ENCODE results near the gene RABGGTB.
"Not testable (repeated sequence)": the region's sequence is repeated elsewhere in the genome, so short reads cannot be mapped to it uniquely, and the experiment has no call there.

The RABGGTB gene

DNA sequence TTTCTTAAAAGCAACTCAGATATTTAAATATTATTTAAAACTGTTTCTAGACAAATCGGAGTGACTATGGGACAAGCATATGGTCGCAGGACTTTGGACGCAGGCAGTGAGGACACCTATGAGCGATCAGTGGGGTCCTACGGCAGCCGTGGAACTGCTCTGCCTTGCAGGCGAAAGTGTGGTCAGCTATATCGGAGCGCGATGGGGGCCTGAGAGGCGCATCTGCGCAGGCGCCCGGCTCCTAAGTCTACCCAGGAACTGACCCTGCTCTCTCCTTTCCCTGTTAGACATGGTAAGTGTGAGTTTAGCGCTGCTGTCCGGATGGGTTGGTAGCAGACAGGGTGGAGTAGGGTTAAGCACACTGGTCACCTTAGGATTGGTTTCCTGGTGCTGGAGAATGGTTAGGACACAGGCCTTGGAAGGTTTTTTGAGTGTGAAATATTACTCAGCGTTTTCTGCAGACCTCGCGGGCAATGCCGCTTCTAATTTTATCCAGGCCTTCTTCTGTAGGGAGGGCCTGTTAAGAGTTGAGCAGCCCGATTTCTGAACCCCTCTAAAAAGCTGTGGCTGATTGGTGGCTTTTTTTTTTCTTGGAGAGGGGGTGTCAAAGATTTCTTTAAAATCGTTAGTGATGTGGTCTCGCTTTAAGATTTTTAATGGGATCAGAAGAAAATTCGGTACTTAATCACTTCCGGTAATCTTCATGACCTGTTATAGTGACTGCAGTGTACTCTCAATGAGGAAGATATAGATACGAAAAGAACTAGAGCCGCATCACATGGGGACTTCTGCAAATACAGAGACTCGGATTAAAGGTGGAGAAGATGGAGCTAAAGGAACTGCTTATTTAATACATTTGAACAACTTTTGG is at the start of gene RABGGTB:
RABGGTB (plus strand) TSS at position 274 of the 871 bp plus-strand sequence; CDS start at position 290, 16 bp downstream.
- peak; percentile 88 to 89 (median 89) for DNase-seq (ENCODE audit: low read depth in 3 of 3)

GRCh38 chr1:75742047-75742625 is 43.9 kb upstream of the RABGGTB start:
- DNase-seq (ENCODE audit: low read depth in 3 of 3): no peak

DNA sequence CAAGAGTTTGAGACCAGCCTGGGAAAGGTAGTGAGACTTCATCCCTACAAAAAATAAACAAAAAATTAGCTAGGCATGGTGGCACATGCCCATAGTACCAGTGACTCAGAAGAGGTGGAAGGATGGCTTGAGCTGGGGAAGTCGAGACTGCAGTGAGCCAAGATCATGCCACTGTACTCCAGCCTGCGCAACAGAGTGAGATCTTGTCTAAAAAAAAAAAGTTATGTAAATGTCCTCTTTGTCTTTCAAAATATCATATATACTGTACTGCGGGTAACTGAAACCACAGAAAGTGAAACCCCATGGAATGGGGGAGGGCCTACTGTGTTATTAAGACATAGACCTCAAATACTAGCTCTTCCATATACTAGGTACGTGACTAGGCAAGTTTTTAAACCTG is 40.8 kb upstream of the RABGGTB start:
- no peak for DNase-seq (ENCODE audit: low read depth in 3 of 3)

GRCh38 chr1:75757210-75757609 is 28.8 kb upstream of the RABGGTB start:
- not testable (repeated sequence) for DNase-seq (ENCODE audit: low read depth in 3 of 3)

DNA sequence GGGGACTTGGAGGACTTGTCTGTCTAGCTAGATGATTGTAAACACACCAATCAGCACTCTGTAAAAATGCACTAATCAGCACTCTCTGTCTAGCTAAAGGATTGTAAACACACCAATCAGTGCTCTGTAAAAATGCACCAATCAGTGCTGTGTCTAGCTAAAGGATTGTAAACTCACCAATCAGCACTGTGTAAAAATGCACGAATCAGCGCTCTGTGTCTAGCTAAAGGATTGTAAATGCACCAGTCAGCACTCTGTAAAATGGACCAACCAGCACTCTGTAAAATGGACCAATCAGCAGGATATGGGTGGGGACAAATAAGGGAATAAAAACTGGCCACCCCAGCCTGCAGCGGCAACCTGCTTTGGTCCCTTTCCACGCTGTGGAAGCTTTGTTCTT is 27.5 kb upstream of the RABGGTB start:
- DNase-seq (ENCODE audit: low read depth in 3 of 3): not testable (repeated sequence)

DNA sequence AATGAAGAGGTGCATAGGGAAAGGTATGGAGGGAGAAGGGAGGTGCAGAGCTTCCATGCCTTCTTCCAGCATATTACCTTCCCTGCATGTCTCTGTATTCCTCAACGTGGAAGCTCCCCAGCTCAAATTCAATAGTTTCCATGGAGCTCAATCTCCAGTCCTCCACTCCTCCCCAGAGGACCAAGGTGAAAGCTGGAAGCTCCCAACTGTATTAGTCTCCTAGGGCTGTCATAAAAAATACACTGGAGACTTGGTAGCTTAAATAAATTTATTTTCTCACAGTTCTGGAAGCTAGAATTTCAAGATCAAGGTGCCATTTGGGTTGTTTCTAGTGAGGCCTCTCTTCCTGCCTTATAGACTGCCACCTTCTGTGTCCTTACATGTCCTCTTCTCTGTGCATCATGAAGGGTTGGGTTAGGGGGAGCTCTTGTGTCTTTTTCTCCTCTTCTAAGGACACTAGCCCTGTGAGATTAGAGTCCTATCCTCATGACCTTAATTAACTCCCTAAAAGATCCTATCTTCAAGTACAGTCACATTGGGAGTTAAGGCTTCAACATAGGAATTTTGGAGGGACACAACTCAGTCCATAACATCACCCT is 21.9 kb upstream of the RABGGTB start:
- DNase-seq (ENCODE audit: low read depth in 3 of 3): no peak

DNA sequence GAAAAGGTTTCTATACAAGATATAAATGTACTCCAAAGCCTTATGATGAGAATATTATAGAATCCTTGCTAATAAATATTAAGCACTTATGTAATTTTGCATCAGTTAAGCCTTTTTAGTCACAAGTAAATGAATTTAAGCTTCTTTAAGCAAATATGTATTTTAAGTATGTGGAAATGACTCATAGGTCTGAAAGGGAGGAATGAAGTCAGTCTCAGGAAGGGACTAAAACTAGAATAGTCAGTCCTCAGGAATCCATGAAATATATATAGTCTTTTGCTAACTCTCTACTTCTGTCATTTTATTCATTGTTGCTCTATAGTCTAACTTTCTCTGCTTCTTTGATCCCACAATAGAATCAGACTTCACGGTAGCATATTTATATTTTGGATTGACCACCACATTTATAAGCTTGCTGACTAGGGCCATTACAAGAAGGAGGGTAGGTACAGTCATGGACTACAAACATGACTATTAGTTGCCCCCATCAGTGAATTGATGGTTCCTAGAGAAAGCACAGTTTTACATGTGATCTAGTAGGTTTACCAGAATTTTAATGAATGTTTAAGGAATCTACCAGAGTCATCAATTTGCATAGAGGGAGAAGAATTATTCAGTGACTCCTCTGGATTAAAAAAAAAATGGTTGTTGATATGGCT is 20.2 kb upstream of the RABGGTB start:
- no peak for DNase-seq (ENCODE audit: low read depth in 3 of 3)

- DNase-seq (ENCODE audit: low read depth in 3 of 3): no peak
Observed at GRCh38 chr1:75768016-75768415, 18.0 kb upstream of the RABGGTB start.

GRCh38 chr1:75770761-75771160 is 15.3 kb upstream of the RABGGTB start:
- no peak for DNase-seq (ENCODE audit: low read depth in 3 of 3)

GRCh38 chr1:75771978-75772377 is 14.1 kb upstream of the RABGGTB start:
- DNase-seq (ENCODE audit: low read depth in 3 of 3): no peak

- DNase-seq (ENCODE audit: low read depth in 3 of 3): not testable (repeated sequence)
Observed at GRCh38 chr1:75777812-75778211, 8.2 kb upstream of the RABGGTB start.

- not testable (repeated sequence) for DNase-seq (ENCODE audit: low read depth in 3 of 3)
Observed at GRCh38 chr1:75778694-75779093, 7.4 kb upstream of the RABGGTB start.

GRCh38 chr1:75780183-75780582 is 5.9 kb upstream of the RABGGTB start:
- not testable (repeated sequence) for DNase-seq (ENCODE audit: low read depth in 3 of 3)

GRCh38 chr1:75783920-75784319 is 2.1 kb upstream of the RABGGTB start:
- DNase-seq (ENCODE audit: low read depth in 3 of 3): not testable (repeated sequence)

DNA sequence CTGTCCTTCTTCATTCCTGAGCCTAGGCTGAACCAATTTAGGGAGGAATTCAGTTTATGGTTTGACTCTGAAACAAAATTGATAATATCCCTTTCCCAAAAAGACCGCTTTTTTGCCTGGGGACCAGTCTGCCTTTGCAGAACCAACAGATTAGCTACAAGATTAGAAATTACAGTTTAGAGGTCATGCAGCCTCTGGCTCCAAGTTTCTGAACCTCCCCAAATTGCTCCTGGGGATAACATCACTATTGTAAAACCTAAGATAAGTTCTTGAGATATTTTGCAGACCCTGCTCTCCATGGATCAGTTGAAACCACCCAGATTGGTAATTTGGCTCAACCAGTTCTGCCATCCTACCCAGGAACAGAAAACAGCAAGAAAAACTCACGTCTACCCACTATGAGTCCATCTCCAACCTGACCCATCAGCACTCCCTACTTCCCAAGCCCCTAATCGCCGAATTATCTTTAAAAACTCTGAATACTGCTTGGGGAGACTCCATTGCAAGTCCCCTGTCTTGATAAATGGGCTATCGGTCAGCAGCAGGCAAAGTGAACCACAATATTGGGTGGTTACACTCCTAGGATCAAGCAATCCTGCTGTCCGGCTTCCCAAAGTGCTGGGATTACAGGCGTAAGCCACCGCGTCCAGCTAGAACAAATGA is 605 bp upstream of the RABGGTB start:
- no peak for DNase-seq (ENCODE audit: low read depth in 3 of 3)

- DNase-seq (ENCODE audit: low read depth in 3 of 3): no peak
Observed at GRCh38 chr1:75786901-75787493, 941 bp downstream of the RABGGTB start.

- no peak for DNase-seq (ENCODE audit: low read depth in 3 of 3)
Observed at GRCh38 chr1:75787524-75787923, 1.5 kb downstream of the RABGGTB start.

DNA sequence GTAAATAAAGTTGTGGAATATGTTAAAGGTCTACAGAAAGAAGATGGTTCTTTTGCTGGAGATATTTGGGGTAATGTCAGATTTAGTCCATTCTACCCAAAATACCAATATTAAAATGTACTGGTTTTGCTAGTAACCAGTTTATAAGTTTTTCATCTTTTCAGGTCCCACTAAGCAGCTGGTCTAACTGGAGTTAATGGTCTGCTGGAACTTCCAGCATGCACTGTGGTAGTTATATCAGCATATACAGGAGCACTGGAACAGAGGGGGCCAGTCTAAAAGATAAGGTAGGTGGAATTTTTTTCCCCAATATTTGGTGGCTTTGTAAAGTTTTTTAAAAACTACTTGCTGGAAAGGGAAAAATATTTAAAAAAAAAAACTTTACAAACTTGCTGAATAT is 3.9 kb downstream of the RABGGTB start:
- DNase-seq (ENCODE audit: low read depth in 3 of 3): no peak

DNA sequence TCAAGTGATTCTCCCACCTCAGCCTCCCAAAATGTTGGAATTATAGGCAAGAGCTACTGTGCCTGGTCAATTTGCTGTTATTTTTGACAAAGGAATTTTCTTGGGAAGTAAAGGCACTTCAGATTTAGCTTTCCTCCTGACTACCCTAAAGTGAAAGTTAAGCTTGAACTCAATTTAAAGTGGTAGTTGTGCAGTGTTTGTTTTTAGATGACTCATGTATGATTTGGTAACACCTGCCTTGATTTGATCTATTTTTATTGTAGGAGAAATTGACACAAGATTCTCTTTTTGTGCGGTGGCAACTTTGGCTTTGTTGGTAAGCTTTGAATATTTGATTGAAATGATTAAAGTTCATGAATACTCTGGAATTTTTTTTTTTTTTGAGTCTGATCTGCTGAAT is 5.0 kb downstream of the RABGGTB start:
- no peak for DNase-seq (ENCODE audit: low read depth in 3 of 3)

GRCh38 chr1:75792091-75792490 is 6.0 kb downstream of the RABGGTB start:
- DNase-seq (ENCODE audit: low read depth in 3 of 3): no peak

DNA sequence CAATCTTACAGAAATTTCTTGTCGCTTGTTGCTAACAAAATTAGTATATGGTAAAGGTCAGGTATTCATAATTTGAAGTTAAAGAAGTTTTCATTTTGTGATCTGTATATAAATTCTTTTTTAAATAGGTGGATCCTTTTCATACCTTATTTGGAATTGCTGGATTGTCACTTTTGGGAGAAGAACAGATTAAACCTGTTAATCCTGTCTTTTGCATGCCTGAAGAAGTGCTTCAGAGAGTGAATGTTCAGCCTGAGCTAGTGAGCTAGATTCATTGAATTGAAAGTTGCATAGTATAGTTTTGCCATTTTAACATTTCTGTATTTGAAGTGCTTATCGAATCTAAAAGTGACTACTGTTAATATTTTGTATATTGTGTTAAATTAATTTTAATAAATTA is 8.3 kb downstream of the RABGGTB start:
- no peak for DNase-seq (ENCODE audit: low read depth in 3 of 3)

Data from stimulated activated CD4-positive, alpha-beta T cell treated with anti-CD3 and anti-CD28 coated beads, TNF-alpha, amount 100 ng/mL, for 4 hours (primary cell).